ENCODE data around the gene KIF13A.

GRCh38 chr6:17908831-17909230 is 78.6 kb downstream of the KIF13A start:
- TF ChIP-seq POLR2AphosphoS5 (IDR thresholded peaks at IDR 0.05; ENCODE audit: insufficient read depth in 1 of 2, low read depth in 1 of 2) = no peak
- TF ChIP-seq, protein P1, sequence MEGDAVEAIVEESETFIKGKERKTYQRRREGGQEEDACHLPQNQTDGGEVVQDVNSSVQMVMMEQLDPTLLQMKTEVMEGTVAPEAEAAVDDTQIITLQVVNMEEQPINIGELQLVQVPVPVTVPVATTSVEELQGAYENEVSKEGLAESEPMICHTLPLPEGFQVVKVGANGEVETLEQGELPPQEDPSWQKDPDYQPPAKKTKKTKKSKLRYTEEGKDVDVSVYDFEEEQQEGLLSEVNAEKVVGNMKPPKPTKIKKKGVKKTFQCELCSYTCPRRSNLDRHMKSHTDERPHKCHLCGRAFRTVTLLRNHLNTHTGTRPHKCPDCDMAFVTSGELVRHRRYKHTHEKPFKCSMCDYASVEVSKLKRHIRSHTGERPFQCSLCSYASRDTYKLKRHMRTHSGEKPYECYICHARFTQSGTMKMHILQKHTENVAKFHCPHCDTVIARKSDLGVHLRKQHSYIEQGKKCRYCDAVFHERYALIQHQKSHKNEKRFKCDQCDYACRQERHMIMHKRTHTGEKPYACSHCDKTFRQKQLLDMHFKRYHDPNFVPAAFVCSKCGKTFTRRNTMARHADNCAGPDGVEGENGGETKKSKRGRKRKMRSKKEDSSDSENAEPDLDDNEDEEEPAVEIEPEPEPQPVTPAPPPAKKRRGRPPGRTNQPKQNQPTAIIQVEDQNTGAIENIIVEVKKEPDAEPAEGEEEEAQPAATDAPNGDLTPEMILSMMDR (IDR thresholded peaks at IDR 0.05) = no peak

Measured in vagina (tissue), 2 donors.